ENCODE data around the gene ATF7.

- TF ChIP-seq, protein P1, sequence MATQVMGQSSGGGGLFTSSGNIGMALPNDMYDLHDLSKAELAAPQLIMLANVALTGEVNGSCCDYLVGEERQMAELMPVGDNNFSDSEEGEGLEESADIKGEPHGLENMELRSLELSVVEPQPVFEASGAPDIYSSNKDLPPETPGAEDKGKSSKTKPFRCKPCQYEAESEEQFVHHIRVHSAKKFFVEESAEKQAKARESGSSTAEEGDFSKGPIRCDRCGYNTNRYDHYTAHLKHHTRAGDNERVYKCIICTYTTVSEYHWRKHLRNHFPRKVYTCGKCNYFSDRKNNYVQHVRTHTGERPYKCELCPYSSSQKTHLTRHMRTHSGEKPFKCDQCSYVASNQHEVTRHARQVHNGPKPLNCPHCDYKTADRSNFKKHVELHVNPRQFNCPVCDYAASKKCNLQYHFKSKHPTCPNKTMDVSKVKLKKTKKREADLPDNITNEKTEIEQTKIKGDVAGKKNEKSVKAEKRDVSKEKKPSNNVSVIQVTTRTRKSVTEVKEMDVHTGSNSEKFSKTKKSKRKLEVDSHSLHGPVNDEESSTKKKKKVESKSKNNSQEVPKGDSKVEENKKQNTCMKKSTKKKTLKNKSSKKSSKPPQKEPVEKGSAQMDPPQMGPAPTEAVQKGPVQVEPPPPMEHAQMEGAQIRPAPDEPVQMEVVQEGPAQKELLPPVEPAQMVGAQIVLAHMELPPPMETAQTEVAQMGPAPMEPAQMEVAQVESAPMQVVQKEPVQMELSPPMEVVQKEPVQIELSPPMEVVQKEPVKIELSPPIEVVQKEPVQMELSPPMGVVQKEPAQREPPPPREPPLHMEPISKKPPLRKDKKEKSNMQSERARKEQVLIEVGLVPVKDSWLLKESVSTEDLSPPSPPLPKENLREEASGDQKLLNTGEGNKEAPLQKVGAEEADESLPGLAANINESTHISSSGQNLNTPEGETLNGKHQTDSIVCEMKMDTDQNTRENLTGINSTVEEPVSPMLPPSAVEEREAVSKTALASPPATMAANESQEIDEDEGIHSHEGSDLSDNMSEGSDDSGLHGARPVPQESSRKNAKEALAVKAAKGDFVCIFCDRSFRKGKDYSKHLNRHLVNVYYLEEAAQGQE (IDR thresholded peaks at IDR 0.05; ENCODE audit: low read depth, low read length): no peak
- TF ChIP-seq, protein P2, sequence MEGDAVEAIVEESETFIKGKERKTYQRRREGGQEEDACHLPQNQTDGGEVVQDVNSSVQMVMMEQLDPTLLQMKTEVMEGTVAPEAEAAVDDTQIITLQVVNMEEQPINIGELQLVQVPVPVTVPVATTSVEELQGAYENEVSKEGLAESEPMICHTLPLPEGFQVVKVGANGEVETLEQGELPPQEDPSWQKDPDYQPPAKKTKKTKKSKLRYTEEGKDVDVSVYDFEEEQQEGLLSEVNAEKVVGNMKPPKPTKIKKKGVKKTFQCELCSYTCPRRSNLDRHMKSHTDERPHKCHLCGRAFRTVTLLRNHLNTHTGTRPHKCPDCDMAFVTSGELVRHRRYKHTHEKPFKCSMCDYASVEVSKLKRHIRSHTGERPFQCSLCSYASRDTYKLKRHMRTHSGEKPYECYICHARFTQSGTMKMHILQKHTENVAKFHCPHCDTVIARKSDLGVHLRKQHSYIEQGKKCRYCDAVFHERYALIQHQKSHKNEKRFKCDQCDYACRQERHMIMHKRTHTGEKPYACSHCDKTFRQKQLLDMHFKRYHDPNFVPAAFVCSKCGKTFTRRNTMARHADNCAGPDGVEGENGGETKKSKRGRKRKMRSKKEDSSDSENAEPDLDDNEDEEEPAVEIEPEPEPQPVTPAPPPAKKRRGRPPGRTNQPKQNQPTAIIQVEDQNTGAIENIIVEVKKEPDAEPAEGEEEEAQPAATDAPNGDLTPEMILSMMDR (IDR thresholded peaks at IDR 0.05): no peak
- TF ChIP-seq TEAD4 (IDR thresholded peaks at IDR 0.05; ENCODE audit: borderline replicate concordance, insufficient read depth) (no peak), RAD21 (IDR thresholded peaks at IDR 0.05; ENCODE audit: low read length) (no peak), PBX3 (IDR thresholded peaks at IDR 0.05) (no peak)
Measured at GRCh38 chr12:53480491-53481442, 145.4 kb downstream of the ATF7 start.

Measured in SK-N-SH (cell line).